ENCODE data around the gene AATK.

DNA sequence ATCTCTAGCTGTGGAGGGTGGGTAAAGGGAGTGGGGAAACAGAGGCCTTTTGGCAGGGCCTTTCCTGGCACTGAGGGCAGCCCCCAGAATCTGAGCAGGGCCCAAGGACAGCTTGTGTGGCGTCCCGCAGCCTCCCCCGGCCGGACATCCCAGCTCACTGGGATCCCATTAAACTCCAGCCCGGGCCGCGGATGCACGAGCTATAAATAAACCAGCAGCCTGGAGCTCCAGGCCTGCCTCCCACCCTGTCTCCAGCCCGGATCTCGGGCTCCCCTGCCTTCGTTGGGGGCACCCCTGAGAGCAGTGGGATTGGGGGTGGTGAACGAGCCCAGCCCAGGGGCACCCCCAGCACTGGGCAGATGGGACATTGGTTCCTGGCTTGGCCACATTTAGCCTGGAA is 13.8 kb upstream of the AATK start:
- TF ChIP-seq, protein P1, sequence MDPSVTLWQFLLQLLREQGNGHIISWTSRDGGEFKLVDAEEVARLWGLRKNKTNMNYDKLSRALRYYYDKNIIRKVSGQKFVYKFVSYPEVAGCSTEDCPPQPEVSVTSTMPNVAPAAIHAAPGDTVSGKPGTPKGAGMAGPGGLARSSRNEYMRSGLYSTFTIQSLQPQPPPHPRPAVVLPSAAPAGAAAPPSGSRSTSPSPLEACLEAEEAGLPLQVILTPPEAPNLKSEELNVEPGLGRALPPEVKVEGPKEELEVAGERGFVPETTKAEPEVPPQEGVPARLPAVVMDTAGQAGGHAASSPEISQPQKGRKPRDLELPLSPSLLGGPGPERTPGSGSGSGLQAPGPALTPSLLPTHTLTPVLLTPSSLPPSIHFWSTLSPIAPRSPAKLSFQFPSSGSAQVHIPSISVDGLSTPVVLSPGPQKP (IDR thresholded peaks at IDR 0.05; ENCODE audit: borderline replicate concordance, low read depth, low read length): no peak
- TF ChIP-seq, protein P2, sequence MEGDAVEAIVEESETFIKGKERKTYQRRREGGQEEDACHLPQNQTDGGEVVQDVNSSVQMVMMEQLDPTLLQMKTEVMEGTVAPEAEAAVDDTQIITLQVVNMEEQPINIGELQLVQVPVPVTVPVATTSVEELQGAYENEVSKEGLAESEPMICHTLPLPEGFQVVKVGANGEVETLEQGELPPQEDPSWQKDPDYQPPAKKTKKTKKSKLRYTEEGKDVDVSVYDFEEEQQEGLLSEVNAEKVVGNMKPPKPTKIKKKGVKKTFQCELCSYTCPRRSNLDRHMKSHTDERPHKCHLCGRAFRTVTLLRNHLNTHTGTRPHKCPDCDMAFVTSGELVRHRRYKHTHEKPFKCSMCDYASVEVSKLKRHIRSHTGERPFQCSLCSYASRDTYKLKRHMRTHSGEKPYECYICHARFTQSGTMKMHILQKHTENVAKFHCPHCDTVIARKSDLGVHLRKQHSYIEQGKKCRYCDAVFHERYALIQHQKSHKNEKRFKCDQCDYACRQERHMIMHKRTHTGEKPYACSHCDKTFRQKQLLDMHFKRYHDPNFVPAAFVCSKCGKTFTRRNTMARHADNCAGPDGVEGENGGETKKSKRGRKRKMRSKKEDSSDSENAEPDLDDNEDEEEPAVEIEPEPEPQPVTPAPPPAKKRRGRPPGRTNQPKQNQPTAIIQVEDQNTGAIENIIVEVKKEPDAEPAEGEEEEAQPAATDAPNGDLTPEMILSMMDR (conservative IDR thresholded peaks at IDR 0.05; ENCODE audit: low read depth, low read length): no peak

Data from IMR-90 (cell line).